Chondrocyte (in vitro differentiated cells): Measurements from ENCODE around the gene FAM180A. TPM values are rescaled to one million over a fixed set of nuclear protein-coding genes. Genes with fewer than 3 reads are reported as not detected.

Experiments
- DNase-seq: peaks from one replicate; pipeline ENCODE4 v3.0.0; 2021; ENCODE audit warnings: mixed read lengths, low spot score
- H3K27ac Mint-ChIP-seq: one replicate; pipeline ENCODE4 v1.8.0; 2021; ENCODE audit warnings: mild to moderate bottlenecking, moderate library complexity, mixed read lengths; ENCODE audit not compliant: unreplicated experiment
- H3K27me3 Mint-ChIP-seq: 2 replicates; pipeline ENCODE4 v1.8.0; 2021; ENCODE audit warnings: low read depth, mixed read lengths
- H3K36me3 Mint-ChIP-seq: 2 replicates; pipeline ENCODE4 v1.8.0; 2021; ENCODE audit warnings: low read depth, mixed read lengths
- H3K4me1 Mint-ChIP-seq: 2 replicates; pipeline ENCODE4 v1.8.0; 2021; ENCODE audit warnings: low read depth, mild to moderate bottlenecking, mixed read lengths
- H3K4me3 Mint-ChIP-seq: one replicate; pipeline ENCODE4 v1.8.0; 2021; ENCODE audit warnings: mild to moderate bottlenecking, moderate library complexity, mixed read lengths; ENCODE audit not compliant: unreplicated experiment
- H3K9me3 Mint-ChIP-seq: 2 replicates; pipeline ENCODE4 v1.8.0; 2021; ENCODE audit warnings: low read depth, mixed read lengths
- total RNA-seq: library from RNA; stranded (reverse); gene quantifications from 3 replicates; pipeline ENCODE4 v1.2.1, GENCODE V29; 2021
- TF ChIP-seq, protein P1 (sequence below): fragments of 200-600 bp; sonication (generic); IDR thresholded peaks from 2 replicates; pipeline ENCODE4 v1.5.0; 2021; ENCODE audit warnings: antibody characterized with exemption, mild to moderate bottlenecking, moderate library complexity

Gene FAM180A
- total RNA-seq, 1 donor from 2014 or later, result 0.27 TPM

- no peak for DNase-seq
- Mint-ChIP-seq H3K36me3 (no peaks in the 10 kb centered on the region), H3K9me3 (no peaks in the 10 kb centered on the region), H3K27ac (no peak overlapping the region), H3K4me3 (no peak overlapping the region), H3K4me1 (no peaks in the 10 kb centered on the region), H3K27me3 (peaks cover 19% of the 10 kb centered on the region)
- TF ChIP-seq, protein P1, sequence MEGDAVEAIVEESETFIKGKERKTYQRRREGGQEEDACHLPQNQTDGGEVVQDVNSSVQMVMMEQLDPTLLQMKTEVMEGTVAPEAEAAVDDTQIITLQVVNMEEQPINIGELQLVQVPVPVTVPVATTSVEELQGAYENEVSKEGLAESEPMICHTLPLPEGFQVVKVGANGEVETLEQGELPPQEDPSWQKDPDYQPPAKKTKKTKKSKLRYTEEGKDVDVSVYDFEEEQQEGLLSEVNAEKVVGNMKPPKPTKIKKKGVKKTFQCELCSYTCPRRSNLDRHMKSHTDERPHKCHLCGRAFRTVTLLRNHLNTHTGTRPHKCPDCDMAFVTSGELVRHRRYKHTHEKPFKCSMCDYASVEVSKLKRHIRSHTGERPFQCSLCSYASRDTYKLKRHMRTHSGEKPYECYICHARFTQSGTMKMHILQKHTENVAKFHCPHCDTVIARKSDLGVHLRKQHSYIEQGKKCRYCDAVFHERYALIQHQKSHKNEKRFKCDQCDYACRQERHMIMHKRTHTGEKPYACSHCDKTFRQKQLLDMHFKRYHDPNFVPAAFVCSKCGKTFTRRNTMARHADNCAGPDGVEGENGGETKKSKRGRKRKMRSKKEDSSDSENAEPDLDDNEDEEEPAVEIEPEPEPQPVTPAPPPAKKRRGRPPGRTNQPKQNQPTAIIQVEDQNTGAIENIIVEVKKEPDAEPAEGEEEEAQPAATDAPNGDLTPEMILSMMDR, result no peak
Measured at GRCh38 chr7:135726276-135726788, 22.3 kb downstream of the FAM180A start.

GRCh38 chr7:135723411-135723810 is 25.2 kb downstream of the FAM180A start:
- Mint-ChIP-seq H3K4me1 (peaks cover 5% of the 10 kb centered on the region), H3K27ac (no peak overlapping the region)

GRCh38 chr7:135721198-135721820 is 27.3 kb downstream of the FAM180A start:
- DNase-seq, result no peak
- Mint-ChIP-seq H3K9me3 (no peaks in the 10 kb centered on the region), H3K27ac (no peak overlapping the region), H3K4me1 (peaks cover 12% of the 10 kb centered on the region), H3K4me3 (no peak overlapping the region), H3K27me3 (peaks cover 12% of the 10 kb centered on the region), H3K36me3 (no peaks in the 10 kb centered on the region)
- TF ChIP-seq, protein P1, result no peak

More at GRCh38 chr7:135723411-135723810, 25.2 kb downstream of the FAM180A start:
- Mint-ChIP-seq H3K27me3 (peaks cover 14% of the 10 kb centered on the region), H3K36me3 (no peaks in the 10 kb centered on the region), H3K4me3 (no peak overlapping the region), H3K9me3 (no peaks in the 10 kb centered on the region)
- DNase-seq, result no peak
- TF ChIP-seq, protein P1, result no peak

DNA sequence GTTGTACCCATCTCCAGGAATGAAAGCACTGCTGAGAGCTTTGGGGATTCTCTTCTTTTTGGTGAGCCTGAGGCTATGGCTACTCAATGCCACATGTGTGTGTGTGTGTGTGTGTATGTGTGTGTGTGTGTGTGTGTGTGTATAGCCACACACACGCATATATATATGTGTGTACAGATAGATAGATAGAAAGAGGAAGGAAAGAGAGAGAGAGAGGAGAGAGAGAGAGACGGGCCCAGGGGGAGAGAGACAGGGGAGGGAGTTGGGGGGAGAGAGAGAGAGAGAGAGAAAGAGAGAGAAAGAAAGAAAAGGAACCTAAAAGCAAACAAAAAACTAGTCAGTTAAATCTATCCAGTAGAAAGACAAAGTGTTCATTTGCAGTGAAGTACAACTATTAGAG is 28.9 kb downstream of the FAM180A start:
- no peak overlapping the region for H3K27ac Mint-ChIP-seq
- H3K9me3 Mint-ChIP-seq, result no peaks in the 10 kb centered on the region
- H3K4me1 Mint-ChIP-seq, result peaks cover 12% of the 10 kb centered on the region
- H3K36me3 Mint-ChIP-seq, result no peaks in the 10 kb centered on the region
- no peak for DNase-seq
- TF ChIP-seq, protein P1, result no peak
- peaks cover 3% of the 10 kb centered on the region for H3K27me3 Mint-ChIP-seq
- H3K4me3 Mint-ChIP-seq, result no peak overlapping the region

DNA sequence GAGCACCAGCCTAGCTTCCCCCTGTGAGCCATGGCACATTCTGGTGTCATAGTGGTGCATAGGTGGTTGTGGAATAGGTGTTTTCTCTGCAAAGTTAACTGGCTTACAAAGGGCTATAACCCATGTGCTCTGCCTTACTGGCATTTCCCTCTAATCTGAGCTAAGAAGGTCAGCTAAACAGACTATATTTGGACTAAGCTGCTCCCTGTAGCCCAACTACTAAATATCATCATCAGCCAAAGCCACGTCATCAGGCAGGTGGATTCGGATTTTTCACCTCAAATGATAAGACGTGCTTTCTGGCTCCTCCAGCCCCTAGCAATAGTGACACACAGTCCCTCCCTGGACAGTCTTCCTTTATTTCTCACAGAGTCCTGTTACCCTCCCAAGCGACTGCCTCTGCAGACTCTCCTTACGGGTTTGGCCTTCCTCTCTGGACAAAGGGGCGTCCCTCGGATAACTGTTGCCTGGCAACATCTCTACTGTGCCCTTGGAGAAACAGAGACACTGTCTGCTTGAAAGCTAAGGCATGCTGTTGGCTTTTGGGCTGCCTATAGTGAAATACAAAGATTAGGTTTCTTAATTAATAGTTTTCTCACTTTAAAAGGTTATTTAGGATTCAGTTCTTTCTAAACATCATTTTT is 29.7 kb downstream of the FAM180A start:
- DNase-seq, result no peak
- TF ChIP-seq, protein P1, result no peak
- H3K36me3 Mint-ChIP-seq, result no peaks in the 10 kb centered on the region
- no peaks in the 10 kb centered on the region for H3K9me3 Mint-ChIP-seq
- no peak overlapping the region for H3K27ac Mint-ChIP-seq
- peaks cover under 1% of the 10 kb centered on the region for H3K27me3 Mint-ChIP-seq
- H3K4me1 Mint-ChIP-seq, result peaks cover 12% of the 10 kb centered on the region
- H3K4me3 Mint-ChIP-seq, result no peak overlapping the region
